ENCODE data around the gene UPK1A.
"Not testable (repeated sequence)": the region's sequence is repeated elsewhere in the genome, so short reads cannot be mapped to it uniquely, and the experiment has no call there.

Gene UPK1A

DNA sequence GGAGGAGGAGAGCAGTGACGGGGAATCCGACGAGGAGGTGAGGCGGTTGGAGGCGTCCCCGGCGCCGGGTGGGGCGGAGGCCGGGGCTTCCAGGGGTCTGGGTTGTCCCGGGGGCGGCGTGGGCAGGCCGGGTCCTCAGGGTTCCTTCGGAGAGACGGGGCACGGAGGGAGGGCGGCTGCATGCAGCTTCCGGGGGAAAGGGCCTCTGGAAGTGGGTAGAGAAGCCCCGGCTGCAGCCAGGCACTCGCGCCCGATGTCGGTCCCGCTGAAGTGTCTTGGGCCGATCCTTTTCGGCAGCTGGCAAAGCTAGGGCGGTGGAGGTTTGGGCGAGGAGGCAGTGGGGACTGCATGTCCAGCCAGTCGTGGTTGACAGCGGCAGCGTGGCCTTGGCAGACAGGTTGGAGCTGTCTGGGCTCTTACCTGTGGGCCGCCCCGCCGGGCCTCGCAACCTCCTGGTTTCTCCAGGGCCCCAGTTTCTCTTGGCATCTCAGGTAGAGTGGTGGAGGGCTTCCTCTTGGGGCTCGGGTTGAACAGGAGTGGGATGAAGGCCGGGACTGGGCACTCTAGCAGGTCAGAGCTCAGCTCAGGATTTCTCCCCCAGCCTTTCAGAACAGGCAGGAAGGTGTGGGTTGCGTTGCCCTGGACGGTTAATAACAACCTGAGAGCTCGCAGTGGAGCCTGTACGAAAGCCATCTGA is 52.2 kb downstream of the UPK1A start:
- no peak for DNase-seq (ENCODE audit: low read depth)

DNA sequence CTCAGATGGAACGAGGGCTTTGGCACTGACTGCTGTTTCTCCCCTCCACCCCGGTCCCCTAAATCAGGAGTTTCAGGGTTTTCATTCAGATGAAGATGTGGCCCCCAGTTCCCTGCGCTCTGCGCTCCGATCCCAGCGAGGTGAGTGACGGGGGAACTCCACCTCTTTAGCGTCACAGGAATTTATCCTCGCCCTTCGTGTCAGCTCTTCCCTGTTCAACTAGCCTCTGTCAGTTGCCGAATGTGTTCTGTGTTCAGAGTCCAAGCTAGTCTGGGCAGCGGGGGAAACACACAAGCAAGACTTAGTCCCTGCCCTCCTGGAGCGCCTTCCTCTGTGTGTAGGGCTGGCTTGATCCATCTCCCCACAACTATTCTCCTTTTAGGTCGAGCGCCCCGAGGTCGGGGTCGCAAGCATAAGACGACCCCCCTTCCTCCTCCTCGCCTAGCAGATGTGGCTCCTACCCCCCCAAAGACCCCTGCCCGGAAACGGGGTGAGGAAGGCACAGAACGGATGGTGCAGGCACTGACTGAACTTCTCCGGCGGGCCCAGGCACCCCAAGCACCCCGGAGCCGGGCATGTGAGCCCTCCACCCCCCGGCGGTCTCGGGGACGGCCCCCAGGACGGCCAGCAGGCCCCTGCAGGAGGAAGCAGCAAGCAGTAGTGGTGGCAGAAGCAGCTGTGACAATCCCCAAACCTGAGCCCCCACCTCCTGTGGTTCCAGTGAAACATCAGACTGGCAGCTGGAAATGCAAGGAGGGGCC is 53.3 kb downstream of the UPK1A start:
- DNase-seq (ENCODE audit: low read depth) = no peak

DNA sequence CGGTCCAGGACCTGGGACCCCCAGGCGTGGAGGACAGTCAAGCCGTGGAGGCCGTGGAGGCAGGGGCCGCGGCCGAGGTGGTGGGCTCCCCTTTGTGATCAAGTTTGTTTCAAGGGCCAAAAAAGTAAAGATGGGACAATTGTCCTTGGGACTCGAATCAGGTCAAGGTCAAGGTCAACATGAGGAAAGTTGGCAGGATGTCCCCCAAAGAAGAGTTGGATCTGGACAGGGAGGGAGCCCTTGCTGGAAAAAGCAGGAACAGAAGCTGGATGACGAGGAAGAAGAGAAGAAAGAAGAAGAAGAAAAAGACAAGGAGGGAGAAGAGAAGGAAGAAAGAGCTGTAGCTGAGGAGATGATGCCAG is 53.8 kb downstream of the UPK1A start:
- no peak for DNase-seq (ENCODE audit: low read depth)

DNA sequence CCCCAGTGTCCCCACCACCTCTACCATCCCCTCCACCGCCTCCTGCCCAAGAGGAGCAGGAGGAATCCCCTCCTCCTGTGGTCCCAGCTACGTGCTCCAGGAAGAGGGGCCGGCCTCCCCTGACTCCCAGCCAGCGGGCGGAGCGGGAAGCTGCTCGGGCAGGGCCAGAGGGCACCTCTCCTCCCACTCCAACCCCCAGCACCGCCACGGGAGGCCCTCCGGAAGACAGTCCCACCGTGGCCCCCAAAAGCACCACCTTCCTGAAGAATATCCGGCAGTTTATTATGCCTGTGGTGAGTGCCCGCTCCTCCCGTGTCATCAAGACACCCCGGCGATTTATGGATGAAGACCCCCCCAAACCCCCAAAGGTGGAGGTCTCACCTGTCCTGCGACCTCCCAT is 54.3 kb downstream of the UPK1A start:
- no peak for DNase-seq (ENCODE audit: low read depth)

DNA sequence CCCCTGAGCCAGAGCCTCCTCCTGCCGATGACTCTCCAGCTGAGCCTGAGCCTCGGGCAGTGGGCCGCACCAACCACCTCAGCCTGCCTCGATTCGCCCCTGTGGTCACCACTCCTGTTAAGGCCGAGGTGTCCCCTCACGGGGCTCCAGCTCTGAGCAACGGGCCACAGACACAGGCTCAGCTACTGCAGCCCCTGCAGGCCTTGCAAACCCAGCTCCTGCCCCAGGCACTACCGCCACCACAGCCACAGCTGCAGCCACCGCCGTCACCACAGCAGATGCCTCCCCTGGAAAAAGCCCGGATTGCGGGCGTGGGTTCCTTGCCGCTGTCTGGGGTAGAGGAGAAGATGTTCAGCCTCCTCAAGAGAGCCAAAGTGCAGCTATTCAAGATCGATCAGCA is 55.1 kb downstream of the UPK1A start:
- DNase-seq (ENCODE audit: low read depth) = no peak

DNA sequence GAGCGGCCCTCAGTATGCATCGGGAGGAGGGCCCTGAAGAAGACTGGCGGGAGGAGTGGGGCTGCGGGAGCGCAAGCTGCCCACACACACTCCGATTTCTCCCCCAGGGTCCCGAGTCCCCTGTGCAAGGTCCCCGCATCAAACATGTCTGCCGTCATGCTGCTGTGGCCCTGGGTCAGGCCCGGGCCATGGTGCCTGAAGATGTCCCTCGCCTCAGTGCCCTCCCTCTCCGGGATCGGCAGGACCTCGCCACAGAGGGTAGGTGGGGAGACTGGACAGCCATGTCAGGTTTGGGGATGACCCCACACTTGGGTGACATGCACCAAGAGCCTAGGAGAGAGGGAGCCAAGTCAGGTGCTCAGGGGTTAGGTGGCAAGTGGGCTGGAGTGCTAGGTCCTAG is 56.1 kb downstream of the UPK1A start:
- no peak for DNase-seq (ENCODE audit: low read depth)

DNA sequence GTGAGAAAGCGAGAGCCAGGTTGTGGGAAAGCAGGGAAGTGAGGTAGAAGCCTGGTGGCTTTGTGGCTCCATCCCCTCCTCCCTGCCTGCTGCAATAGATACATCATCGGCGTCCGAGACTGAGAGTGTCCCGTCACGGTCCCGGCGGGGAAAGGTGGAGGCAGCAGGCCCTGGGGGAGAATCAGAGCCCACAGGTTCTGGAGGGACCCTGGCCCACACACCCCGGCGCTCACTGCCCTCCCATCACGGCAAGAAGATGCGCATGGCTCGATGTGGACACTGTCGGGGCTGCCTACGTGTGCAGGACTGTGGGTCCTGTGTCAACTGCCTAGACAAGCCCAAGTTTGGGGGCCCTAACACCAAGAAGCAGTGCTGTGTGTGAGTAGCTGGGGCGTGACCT is 56.6 kb downstream of the UPK1A start:
- no peak for DNase-seq (ENCODE audit: low read depth)

DNA sequence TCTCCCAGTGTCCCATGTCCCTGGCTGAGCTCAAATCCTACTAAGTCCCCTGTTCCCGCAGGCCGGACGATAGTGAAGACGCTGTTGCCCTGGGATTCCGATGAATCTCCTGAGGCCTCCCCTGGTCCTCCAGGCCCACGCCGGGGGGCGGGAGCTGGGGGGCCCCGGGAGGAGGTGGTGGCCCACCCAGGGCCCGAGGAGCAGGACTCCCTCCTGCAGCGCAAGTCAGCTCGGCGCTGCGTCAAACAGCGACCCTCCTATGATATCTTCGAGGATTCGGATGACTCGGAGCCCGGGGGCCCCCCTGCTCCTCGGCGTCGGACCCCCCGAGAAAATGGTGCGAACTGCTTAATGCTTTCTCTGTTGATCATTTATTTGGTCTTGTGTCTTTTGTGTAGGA is 57.4 kb downstream of the UPK1A start:
- DNase-seq (ENCODE audit: low read depth) = no peak

DNA sequence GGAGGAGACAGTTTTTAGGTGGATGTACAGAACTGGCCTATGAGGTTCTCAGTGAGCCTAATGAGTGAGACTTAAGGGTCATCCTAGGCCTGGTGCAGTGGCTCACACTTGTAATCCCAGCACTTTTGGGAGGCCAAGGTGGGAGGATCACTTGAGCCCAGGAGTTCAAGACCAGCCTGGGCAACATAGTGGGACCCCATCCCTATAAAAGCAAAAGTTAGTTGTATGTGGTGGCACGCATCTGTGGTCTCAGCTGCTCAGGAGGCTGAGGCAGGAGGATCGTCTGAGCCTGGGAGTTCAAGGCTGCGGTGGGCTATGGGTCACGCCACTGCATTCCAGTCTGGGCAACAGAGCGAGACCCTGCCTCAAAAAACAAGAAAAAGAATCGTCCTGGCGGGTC is 57.8 kb downstream of the UPK1A start:
- DNase-seq (ENCODE audit: low read depth) = not testable (repeated sequence)

DNA sequence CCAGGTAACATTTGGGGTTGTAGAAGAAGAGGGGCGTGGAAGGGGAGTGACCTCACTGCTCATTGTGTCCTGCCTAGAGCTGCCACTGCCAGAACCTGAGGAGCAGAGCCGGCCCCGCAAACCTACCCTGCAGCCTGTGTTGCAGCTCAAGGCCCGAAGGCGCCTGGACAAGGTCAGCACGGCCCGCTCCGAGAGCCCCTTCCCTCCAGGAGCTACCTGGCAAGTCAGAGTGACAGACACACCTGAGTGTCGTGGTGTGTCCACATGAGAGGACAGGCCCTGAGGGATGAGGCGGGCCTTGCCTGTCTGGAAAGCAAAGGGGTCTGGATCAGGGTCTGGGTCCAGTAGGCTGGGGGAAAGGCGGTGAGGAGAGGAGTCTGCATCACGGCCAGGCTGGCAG is 58.2 kb downstream of the UPK1A start:
- no peak for DNase-seq (ENCODE audit: low read depth)

DNA sequence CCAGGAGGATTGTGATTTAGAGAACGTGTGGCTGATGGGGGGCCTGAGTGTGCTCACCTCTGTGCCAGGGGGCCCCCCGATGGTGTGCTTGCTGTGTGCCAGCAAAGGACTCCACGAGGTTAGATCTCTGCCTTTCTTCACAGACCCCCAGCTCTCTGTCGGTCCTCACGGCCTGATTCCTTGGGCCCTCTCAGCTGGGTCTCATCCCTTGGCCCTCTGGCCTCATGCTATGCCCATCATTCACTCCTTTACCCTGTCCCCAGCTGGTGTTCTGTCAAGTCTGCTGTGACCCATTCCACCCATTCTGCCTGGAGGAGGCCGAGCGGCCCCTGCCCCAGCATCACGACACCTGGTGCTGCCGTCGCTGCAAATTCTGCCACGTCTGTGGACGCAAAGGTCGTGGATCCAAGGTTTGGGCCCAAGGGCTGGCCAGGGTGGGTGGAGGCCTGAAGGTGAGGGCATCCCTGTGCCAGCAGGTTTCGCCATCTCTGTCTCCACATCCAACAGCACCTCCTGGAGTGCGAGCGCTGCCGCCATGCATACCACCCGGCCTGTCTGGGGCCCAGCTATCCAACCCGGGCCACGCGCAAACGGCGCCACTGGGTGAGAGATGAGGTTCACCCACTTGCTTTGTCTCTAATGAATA is 59.0 kb downstream of the UPK1A start:
- no peak for DNase-seq (ENCODE audit: low read depth)

DNA sequence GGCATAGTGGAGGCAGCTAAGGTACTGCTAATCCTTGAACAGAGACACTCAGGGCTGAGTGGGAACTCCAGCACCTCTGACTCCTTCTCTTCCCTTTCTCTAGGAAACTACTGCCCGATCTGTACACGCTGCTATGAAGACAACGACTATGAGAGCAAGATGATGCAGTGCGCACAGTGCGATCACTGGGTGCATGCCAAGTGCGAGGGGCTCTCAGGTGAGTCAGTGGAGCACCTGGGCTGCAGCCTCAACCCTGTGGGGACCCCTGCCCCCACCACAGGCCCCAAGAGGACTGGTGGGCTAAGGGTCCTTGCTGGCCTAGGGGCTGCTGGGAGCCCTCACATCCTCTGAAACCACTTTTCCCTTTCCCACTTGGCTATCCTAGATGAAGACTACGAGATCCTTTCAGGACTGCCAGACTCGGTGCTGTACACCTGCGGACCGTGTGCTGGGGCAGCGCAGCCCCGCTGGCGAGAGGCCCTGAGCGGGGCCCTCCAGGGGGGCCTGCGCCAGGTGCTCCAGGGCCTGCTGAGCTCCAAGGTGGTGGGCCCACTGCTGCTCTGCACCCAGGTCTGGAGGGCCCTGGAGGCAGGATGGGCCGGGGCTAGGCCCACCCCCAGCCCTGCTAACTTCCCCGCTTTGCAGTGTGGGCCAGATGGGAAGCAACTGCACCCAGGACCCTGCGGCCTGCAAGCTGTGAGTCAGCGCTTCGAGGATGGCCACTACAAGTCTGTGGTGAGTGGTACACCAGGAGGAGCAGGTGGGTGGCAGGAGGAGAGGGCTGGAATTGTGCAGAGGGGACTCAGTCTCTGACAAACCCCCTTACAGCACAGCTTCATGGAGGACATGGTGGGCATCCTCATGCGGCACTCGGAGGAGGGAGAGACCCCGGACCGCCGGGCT is 61.0 kb downstream of the UPK1A start:
- no peak for DNase-seq (ENCODE audit: low read depth)

All from GM04504 (cell line).